Activated CD8-positive, alpha-beta T cell treated with anti-CD3 and anti-CD28 coated beads for 36 hours (primary cell): Measurements from ENCODE around the gene GNG3. TPM values are rescaled to one million over a fixed set of nuclear protein-coding genes. Genes with fewer than 3 reads are reported as not detected.

Experiments used
- ATAC-seq: fragments of 200-7000 bp; cut with Tn5 transposase; one replicate; pipeline ENCODE4 v1.10.0; 2021; ENCODE audit warnings: mild to moderate bottlenecking, moderate library complexity
- CTCF ChIA-PET: fragments of 350-600 bp; sonication (Branson Sonifier 250); formaldehyde crosslinking; loops from one replicate; lab custom pipeline; 2021; ENCODE audit warnings: antibody characterized with exemption; lab: Charles Lee
- POLR2A ChIA-PET: fragments of 350-600 bp; sonication (Branson Sonifier 250); formaldehyde crosslinking; loops from one replicate; lab custom pipeline; 2021; ENCODE audit warnings: antibody characterized with exemption; lab: Charles Lee
- DNase-seq: peaks from one replicate; pipeline ENCODE4 v3.0.0-alpha.2; 2020
- H3K27ac Mint-ChIP-seq: one replicate; pipeline ENCODE4 v1.8.0; 2021; ENCODE audit warnings: mild to moderate bottlenecking, mixed read lengths
- H3K27me3 Mint-ChIP-seq: one replicate; pipeline ENCODE4 v1.8.0; 2021; ENCODE audit warnings: mixed read lengths
- H3K36me3 Mint-ChIP-seq: one replicate; pipeline ENCODE4 v1.8.0; 2021; ENCODE audit warnings: low read depth, mixed read lengths
- H3K4me1 Mint-ChIP-seq: one replicate; pipeline ENCODE4 v1.8.0; 2021; ENCODE audit warnings: low read depth, mixed read lengths
- H3K4me3 Mint-ChIP-seq: one replicate; pipeline ENCODE4 v1.8.0; 2021; ENCODE audit warnings: mild to moderate bottlenecking, moderate library complexity, mixed read lengths
- H3K9me3 Mint-ChIP-seq: one replicate; pipeline ENCODE4 v1.8.0; 2021; ENCODE audit warnings: mixed read lengths
- intact Hi-C: fragments of 100-400 bp; cut with micrococcal nuclease; formaldehyde crosslinking; loops from one replicate; pipeline ENCODE4 v1.10.0; 2022
- total RNA-seq, 2 experiments: library from RNA; stranded (reverse); gene quantifications; one replicate each; pipeline ENCODE4 v1.2.3, GENCODE V29; 2021
- TF ChIP-seq, protein P1 (sequence below): fragments of 200-600 bp; IDR thresholded peaks from one replicate; pipeline ENCODE4 v1.8.0; 2022; ENCODE audit warnings: antibody characterized with exemption, mild to moderate bottlenecking

Gene GNG3
- total RNA-seq, 2 experiments from 2014 or later: not detected

DNA sequence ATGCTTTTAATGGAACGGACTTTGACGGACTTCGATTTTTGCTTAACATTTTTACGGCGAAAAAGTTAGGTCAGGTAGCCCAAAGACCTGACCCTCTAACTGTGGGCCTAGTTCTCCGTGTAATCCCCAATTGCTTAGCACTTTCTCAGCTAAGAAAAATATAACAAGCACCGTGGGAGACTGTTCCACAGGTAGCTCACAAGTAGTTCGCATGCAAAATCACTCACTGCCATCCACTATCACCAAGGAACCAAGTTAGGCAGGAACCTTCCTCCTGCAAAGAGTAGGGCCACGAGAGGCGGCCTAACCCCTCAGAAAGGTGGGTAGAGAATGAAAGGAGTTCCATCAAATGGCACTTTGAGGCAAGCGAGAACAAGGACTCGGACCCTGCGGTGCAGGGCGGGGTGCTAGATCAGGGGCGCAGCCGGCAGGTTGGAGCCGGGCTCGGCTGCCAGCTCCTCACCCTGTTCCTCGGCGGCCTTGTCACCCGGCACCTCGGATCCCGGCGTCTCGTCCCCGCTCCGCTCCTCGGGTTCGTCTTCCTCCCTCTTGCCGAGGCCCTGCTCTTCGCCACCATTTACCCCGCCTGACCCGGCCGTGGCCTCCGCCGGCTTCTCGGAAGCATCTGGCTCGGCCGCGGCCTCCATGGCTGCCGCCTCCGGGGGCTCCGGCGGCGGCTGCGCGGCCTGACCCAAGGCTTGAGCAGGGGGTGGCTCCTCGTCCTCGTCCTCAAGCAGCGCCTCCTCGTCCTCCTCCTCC, 18.9 kb downstream of the GNG3 start:
- ChIA-PET POLR2A (interaction anchor here (0.7 to 7.5 kb wide), 17 partner anchors 10 to 155 kb away, joined by 3 to 75 read pairs (median 4); partner anchors contain the start of genes BSCL2, INTS5, LBHD1 and SLC3A2), CTCF (interaction anchor here (0.6 to 2.3 kb wide), 10 partner anchors 17 to 154 kb away, joined by 3 to 11 read pairs (median 3); partner anchors contain the start of genes SLC3A2, TAF6L and ZBTB3)
- intact Hi-C loops: loop anchor here (5.0 kb wide), 1 partner anchor 36 kb away; the partner anchor contains the start of gene POLR2G
- peak; percentile 26 for DNase-seq
- TF ChIP-seq, protein P1, sequence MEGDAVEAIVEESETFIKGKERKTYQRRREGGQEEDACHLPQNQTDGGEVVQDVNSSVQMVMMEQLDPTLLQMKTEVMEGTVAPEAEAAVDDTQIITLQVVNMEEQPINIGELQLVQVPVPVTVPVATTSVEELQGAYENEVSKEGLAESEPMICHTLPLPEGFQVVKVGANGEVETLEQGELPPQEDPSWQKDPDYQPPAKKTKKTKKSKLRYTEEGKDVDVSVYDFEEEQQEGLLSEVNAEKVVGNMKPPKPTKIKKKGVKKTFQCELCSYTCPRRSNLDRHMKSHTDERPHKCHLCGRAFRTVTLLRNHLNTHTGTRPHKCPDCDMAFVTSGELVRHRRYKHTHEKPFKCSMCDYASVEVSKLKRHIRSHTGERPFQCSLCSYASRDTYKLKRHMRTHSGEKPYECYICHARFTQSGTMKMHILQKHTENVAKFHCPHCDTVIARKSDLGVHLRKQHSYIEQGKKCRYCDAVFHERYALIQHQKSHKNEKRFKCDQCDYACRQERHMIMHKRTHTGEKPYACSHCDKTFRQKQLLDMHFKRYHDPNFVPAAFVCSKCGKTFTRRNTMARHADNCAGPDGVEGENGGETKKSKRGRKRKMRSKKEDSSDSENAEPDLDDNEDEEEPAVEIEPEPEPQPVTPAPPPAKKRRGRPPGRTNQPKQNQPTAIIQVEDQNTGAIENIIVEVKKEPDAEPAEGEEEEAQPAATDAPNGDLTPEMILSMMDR: no peak
- ATAC-seq: no peak
- Mint-ChIP-seq H3K9me3 (no peaks in the 10 kb centered on the region), H3K4me1 (peaks cover 46% of the 10 kb centered on the region), H3K27ac (peak overlapping the region; percentile 99), H3K36me3 (peaks cover 64% of the 10 kb centered on the region), H3K27me3 (no peaks in the 10 kb centered on the region), H3K4me3 (peak overlapping the region; percentile 95)

DNA sequence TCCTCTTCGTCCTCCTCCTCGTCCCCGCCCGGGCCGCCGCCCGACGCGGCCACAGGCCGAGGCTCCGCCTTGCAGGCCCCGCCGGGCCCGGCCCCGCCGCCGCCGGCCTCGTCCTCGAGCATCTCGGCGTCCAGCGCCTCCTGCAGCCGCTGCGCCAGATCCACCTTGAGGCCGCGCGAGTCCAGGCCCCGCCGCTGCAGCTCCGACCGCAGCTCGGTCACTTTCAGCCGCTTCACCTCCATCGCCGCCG, 19.4 kb downstream of the GNG3 start:
- TF ChIP-seq, protein P1: no peak
- Mint-ChIP-seq H3K36me3 (peaks cover 60% of the 10 kb centered on the region), H3K4me3 (peak overlapping the region; percentile 95), H3K9me3 (no peaks in the 10 kb centered on the region), H3K27me3 (no peaks in the 10 kb centered on the region), H3K27ac (peak overlapping the region; percentile 99), H3K4me1 (peaks cover 46% of the 10 kb centered on the region)
- ChIA-PET CTCF (interaction anchor here (0.8 to 2.2 kb wide), 9 partner anchors 9 to 302 kb away, joined by 3 to 11 read pairs (median 4); partner anchors contain the start of genes SLC3A2, TAF6L and ZBTB3), POLR2A (interaction anchor here (0.7 to 7.5 kb wide), 20 partner anchors 10 to 154 kb away, joined by 3 to 75 read pairs (median 4); partner anchors contain the start of genes BSCL2, GNG3, INTS5 and LBHD1)
- intact Hi-C loops: loop anchor here (5.0 kb wide), 1 partner anchor 35 kb away; the partner anchor contains the start of gene POLR2G
- ATAC-seq: no peak
- no peak for DNase-seq

DNA sequence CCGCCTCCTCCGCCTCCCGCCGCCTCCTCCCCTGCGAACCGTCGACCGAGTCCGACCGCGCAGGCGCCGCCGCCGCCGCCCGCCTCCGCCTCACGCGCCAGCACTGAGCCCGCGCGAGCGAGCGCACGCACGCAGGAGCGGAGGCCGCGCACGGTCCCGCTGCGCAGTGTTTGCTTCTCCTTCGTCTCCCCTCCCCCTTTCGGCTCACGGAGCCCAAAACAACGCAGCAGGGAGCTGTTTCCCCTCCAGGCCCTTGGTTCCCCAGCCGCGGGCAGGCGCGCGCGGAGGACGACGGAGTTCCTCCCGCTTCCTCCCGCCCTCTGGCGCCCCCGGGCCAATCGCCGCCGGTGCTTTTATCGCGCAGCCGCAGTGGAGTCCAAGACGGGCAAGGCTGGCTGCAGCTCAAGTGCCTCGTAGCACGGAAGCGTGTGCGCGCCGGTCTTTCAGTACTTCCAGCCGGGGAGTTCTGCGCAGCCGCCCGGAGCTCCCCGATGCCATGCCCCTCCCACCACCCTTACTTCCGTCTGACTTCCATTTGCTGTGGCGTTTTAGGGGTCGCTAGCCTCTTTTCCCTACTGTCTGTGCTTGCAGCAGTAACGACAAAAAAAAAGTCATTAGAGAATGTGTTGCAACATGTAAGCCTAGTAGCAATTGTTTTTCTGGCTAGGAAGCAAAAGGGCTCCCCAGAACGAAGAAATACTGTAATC, 19.8 kb downstream of the GNG3 start, which contains the start of gene HNRNPUL2:
Gene HNRNPUL2, minus strand, starts transcription at position 293 of the 707 bp plus-strand sequence. CDS start 301 bp downstream, outside the sequence.
- peak within 1 kb of the TSS; percentile 99 for H3K27ac Mint-ChIP-seq

DNA sequence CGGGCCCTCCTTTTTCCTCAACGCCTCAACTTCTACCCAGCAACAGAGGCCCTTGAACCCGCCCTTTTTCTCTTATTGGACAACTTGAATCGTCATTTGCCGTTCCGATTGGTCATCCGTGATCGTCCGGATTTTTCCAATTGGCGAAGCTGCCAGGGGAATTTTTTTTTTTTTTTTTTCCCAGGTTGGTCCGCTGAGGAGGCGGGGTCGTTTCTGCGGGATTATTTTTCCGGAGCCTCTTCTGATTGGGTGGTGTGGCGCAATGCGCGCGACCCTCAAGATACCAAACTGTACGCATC, 20.3 kb downstream of the GNG3 start:
- Mint-ChIP-seq H3K27ac (peak overlapping the region; percentile 99), H3K9me3 (no peaks in the 10 kb centered on the region), H3K4me3 (peak overlapping the region; percentile 95), H3K36me3 (peaks cover 50% of the 10 kb centered on the region), H3K27me3 (no peaks in the 10 kb centered on the region), H3K4me1 (peaks cover 36% of the 10 kb centered on the region)
- intact Hi-C loops: loop anchor here (5.0 kb wide), 1 partner anchor 34 kb away; the partner anchor contains the start of gene POLR2G
- ChIA-PET CTCF (interaction anchor here (0.6 to 2.2 kb wide), 13 partner anchors 10 to 303 kb away, joined by 3 to 11 read pairs (median 4); partner anchors contain the start of genes SLC3A2, TAF6L and ZBTB3), POLR2A (interaction anchor here (0.6 to 7.5 kb wide), 22 partner anchors 11 to 157 kb away, joined by 3 to 75 read pairs (median 4); partner anchors contain the start of genes BSCL2, GNG3, INTS5 and SLC3A2)
- TF ChIP-seq, protein P1: no peak
- DNase-seq (peak; percentile 90), ATAC-seq (peak; percentile 64)

More for the DNA sequence above, 19.8 kb downstream of the GNG3 start, which contains the start of gene HNRNPUL2:
- H3K27me3 Mint-ChIP-seq: no peaks in the 10 kb centered on the region
- intact Hi-C loops: loop anchor here (5.0 kb wide), 1 partner anchor 35 kb away; the partner anchor contains the start of gene POLR2G
- no peaks in the 10 kb centered on the region for H3K9me3 Mint-ChIP-seq
- ChIA-PET CTCF (interaction anchor here (0.6 to 2.2 kb wide), 12 partner anchors 10 to 303 kb away, joined by 3 to 11 read pairs (median 4); partner anchors contain the start of genes SLC3A2, TAF6L and ZBTB3), POLR2A (interaction anchor here (0.6 to 7.5 kb wide), 26 partner anchors 11 to 156 kb away, joined by 3 to 75 read pairs (median 4); partner anchors contain the start of genes BSCL2, GNG3, INTS5 and LBHD1)
- ATAC-seq (peak; percentile 92), DNase-seq (peak; percentile 98)
- peaks cover 41% of the 10 kb centered on the region for H3K4me1 Mint-ChIP-seq
- H3K36me3 Mint-ChIP-seq: peaks cover 56% of the 10 kb centered on the region
- TF ChIP-seq, protein P1: no peak
- H3K4me3 Mint-ChIP-seq: peak within 1 kb of the TSS; percentile 95
